ENCODE measurements around the gene PAF1. TPM values are rescaled to one million over a fixed set of nuclear protein-coding genes. Genes with fewer than 3 reads are reported as not detected.

PAF1 gene
- total RNA-seq, 1 donor, result 68.4 TPM

DNA sequence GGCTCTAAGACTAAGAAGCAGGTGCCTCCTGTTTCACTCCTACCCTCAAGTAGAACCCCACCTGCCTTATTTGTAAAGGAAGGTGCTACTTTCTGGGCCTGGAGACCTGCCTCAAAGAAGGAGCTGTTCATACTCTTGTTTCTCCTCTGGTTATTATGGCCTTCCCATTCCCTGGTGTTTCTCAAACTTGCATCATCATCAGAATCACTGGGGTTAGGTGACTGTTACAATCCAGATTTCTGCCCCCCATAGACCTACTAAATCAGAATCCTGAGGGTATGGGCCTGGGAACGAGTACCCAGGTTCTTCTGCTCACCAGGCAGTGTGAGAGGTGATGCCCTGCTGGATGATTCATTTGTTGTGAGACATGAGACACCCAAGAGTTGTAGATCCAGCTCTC lies 30.3 kb downstream of the PAF1 start:
- DNase-seq (ENCODE audit: low read depth in 2 of 3, low spot score in 2 of 3), result no peak

DNA sequence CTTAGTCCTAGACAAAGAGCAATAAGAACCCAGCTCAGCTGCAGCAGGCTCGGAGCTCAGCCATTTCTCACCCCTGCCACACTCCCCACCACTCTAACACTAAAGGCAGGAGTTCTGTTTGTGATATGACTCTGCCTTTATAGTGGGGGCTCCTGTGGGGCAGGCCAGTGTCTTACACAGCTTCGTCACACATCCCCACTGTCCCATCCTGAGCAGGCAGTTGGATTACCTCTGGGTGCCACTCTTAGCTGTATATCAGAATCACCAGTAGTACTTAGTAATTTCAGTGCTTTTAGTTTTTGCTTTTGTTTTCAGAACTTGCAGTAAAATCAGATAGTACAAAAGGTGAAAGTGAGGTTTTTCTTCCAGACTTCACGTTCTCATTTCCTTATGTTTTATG lies 31.9 kb downstream of the PAF1 start:
- no peak for DNase-seq (ENCODE audit: low read depth in 2 of 3, low spot score in 2 of 3)

DNA sequence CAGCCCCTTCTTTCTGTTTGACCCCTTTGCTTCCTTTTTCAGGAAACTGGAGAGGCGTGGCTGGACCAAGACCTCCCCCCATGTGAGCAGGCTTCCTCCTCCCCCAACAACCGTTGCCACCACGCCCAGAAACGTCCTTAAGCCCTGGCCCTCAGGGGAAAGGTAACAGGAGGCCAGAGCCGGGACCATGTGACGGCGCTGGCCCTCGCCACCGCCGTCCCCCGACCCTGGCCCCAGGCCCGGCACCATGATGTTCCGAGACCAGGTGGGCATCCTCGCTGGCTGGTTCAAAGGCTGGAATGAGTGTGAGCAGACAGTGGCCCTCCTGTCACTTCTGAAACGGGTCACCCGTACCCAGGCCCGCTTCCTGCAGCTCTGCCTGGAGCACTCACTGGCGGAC lies 34.3 kb downstream of the PAF1 start:
- no peak for DNase-seq (ENCODE audit: low read depth in 2 of 3, low spot score in 2 of 3)

DNA sequence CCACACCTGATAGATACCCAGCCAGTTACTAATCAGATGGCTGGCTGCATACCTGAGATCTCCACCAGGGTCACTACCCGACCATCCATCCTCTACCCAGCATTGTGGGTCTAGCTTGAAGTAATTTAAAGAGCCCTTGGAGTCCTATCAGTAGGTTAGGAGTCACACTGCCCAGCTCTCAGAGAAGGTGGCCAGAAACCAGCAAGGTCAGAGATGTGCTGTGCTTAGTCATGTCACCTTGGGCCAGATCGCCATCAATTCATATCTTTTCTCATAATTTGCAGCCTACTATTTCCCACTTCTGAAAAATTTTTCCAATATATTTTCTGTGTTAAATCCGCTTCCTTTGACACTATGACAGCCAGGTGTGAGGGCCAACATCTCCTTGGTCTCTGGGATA lies 34.8 kb downstream of the PAF1 start:
- no peak for DNase-seq (ENCODE audit: low read depth in 2 of 3, low spot score in 2 of 3)

DNA sequence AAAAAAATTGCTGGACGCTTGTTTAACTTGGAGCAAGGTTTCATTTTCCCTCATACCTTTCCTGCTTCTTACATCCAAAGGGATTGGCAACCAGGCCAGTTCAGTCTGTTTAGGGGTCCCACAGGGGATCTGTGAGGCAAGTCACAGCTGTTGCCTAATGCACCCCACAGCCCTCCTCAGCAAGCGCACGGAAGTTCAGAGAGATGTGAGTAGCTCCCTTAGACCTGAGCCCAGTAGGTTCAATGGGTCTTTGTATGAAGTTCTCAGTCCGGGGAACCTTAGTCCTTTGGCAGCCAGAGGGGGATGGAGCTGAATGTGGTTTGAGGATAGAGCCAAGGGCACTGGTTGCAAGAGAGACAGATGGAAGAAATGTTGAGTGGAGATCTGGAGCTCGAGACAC lies 35.7 kb downstream of the PAF1 start:
- no peak for DNase-seq (ENCODE audit: low read depth in 2 of 3, low spot score in 2 of 3)

DNA sequence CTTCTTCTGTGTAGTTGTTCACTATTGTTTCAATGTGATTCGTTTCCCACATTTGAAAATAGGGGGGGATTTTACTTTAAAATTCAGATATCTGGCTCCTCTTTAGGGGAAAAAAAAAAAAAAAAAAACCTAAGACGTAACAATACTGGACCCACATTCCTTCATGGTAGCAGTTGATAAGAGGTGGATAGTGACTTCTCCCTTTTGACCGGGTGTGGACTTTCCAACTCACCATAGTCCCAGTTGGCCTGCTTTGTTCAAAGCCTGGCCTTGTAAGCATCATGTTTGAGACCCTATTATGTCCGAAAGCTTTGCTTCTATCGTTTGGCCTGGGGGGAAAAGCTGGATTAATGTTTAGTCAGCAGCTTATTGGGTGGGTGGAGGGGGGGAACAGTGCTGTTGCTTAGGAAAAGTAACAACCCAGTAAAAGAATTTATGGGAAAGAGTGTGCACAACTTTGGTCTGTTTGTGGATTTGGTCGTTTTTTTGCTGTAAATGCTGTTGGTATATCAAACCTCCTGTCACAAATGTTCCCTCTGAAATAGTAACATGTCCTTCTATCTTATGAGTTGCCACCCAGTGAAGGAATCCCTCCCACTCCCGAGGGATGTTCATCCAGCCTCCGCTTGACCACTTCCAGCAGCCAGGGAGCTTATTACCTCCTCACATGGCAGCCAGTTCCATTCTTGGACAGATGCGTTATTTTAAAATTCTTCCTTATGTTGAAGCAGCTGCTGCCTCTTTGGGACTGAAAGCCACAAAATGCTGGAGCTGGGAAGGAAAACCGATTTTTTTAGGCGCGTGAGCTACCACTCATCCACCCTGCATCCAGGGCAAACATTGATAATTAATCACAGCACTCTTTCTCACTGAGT lies 38.3 kb downstream of the PAF1 start:
- DNase-seq (ENCODE audit: low read depth in 2 of 3, low spot score in 2 of 3), result no peak

DNA sequence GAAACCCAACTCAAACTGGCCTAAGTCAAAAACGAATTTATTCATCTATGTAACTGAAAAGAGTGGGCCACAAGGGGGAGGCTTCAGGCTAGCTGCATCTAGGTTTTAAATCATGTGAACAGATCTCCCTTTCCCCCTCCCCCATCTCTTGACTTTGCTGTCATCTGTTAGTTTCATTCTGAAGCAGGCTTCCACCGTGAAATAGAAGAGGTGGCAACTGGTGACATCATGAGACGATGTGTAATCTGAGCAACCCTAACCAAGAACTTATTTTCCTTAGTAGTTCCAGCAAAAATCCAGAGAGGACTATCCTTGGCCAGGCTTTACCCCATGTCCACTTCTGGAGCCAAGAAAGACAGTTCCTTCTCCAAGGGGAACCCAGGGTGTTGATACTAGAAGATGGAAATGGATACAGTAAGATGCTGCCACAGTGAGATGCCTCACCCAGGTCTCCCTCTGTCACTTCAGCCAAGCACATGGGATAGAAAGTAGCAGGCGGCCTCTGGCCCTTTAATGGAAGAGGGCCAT lies 39.3 kb downstream of the PAF1 start:
- DNase-seq (ENCODE audit: low read depth in 2 of 3, low spot score in 2 of 3), result peak in 2 of 3 donors; percentile 38 to 45

DNA sequence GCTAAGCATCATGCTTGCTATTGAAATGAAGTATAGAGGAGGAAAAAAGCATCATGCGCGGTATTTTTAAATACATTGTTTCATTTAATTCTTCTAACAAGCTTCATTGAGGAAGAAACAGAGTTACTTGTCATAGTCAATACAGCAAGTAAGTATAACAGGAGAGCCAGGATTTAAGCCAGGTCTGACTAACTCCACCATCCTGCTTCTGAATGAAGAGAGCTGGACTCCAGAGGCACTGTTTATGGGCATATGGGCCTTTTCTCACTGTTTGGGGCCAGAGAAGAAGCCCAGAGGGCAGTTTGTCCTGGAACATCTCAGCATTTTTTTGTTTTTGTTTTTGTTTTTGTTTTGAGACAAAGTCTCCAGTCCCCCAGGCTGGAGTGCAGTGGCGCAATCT lies 40.8 kb downstream of the PAF1 start:
- no peak for DNase-seq (ENCODE audit: low read depth in 2 of 3, low spot score in 2 of 3)

DNA sequence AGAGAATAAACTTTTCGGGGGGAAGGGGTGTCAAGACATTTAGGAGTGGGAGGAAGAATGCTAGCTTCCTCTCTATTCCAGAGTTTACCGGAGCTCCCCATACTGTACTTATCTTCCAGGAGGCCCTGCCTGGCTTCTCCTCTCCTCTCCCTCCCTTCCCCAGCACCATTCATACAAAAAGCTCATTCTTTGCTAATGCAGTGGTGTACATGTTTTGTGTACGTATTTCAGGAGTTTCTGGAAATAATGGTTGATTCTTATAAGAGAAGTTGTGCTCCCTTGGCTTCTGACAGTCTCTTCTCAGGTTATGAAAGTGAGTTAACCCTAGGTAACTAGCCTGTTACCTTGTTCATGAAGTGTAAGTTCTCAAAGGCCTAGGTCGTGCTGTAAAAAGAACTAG lies 41.6 kb downstream of the PAF1 start:
- no peak for DNase-seq (ENCODE audit: low read depth in 2 of 3, low spot score in 2 of 3)

DNA sequence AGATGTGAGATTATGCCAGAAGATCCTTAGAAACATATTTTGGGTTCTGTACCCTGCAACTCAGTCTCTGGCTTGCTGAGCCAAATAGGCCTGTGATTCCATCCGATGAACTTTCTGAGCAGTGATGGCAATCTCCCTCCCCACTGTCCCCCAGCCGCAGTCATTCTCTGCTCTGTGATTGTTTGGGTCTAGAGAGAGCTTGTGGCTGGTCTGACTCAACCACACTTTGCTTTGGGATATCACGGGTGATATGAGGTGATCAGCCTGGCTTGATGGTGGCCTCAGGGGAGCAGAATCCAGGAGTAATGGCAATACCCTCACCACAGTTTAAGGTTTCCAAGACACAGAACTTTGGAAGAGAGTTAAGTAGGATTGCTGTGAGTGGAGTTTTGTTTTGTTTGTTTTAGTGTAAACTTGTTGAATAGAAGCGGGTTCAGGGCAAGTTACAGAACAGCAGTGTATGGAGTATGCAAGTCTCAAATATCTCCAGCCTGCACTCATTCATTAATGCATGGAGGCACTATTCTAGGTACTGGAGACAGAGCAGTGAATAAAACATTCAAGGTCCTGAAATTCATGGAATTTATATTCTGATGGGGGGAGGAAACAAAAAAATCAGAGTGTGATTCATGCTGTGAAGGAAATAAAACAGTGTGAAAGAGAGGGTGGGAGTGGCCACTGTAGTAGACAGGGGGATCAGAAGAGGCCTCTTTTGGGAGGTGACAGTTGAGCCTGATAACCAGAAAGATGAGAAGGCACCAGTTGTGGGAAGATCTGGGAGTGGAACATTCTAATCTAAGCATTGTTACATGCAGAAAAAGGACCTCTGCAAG lies 43.4 kb downstream of the PAF1 start:
- DNase-seq (ENCODE audit: low read depth in 2 of 3, low spot score in 2 of 3), result no peak

DNA sequence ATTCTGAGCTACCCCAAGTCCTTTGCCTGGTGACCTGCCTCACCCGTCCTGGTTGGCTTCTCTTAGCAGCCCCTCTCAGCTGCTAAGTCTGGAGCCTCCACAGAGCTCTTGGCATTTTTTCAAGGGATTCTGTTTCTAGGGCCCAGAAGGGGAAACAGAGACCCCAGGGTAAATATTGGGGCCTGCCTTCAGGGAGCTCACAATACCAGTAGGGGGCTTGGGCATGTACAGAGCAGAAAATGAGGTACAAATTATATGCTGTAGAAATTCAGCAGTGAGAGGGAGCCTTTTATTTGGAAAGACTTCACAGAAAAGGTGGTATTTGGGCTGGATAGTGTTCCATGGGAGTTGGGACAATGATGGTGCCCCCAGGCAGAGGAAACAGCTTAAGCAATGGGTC lies 45.0 kb downstream of the PAF1 start:
- DNase-seq (ENCODE audit: low read depth in 2 of 3, low spot score in 2 of 3), result no peak

DNA sequence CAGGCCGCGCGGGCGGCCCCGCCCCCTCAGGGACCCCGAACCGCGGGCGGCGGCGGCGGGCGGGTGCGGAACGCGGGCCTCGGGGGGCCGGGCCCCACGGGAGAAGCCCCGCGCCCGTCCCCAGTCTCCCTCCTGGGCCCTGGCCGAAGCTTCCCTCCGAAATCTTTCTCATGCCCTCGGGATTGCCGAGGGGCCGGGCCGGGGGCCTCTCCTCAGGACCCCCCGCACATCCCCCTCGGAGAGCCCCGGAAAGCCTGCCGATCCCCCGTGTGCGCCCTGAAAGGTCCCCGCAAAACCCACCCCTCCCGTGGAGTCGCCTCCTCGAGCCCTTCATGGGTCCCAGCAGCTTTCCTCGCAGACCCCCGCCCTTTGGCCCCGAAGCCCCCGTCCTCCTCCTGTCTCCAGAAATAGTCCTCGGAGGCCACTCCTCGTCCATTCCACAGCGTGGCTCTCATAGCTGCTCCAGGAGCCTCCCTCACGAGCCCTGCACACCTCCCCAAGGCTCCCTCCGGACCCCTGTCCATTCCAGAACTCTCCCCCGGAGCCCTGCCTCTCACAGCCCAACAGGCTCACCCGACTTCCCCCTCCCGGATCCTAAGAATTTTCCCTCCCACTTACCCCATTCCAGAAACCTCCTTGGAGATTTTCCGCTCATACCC lies 48.1 kb downstream of the PAF1 start:
- DNase-seq (ENCODE audit: low read depth in 2 of 3, low spot score in 2 of 3), result peak in 1 of 3 donors; percentile 13

DNA sequence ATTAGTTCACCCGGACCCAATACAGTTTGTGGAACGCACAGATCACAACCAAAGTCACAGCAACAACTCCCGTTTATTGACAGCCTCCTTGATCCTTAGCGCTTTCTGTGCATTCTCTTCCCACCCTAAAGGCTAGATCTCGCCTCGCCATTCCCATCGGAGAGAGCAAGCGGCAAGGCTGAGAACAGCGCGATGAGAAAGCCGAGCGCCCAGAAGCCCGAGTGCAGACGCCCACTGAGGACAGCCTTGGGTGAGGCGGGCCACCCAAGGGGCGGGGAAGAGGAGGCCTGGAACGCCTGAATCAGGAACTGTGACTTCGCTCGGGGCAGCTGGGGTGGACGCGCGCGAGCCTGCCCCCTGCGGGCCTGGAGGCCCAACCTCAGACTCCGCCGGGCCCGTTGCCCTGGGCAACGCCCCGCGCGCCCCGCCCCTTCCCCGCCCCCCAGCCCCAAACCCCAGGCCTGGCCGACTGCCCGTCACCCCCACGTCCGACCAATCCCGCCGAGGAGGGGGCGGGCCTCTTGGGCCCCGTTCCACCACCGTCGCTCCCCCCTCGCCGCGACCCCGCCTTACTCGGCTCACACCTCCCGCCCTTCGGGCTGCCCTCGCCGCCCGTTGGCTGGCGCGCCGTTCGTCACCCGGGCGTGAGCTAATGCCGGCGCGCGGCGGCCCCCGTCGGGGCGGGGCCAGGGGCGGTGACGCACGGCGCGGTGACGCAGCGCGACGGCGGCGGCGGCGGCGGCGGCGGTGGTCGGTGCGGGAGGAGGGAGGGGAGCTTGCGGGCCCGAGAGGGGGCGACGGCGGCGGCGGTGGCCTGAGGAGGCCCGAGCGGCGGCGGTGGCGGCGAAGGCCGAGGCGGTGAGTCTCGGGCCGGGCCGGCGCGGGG lies 48.9 kb downstream of the PAF1 start, which contains the start of gene SAMD4B:
TSS of gene SAMD4B (plus strand) at position 703 of the 886 bp plus-strand sequence. CDS start 14,473 bp downstream, outside the sequence.
- DNase-seq (ENCODE audit: low read depth in 2 of 3, low spot score in 2 of 3), result peak; percentile 92 to 99 (median 99)

DNA sequence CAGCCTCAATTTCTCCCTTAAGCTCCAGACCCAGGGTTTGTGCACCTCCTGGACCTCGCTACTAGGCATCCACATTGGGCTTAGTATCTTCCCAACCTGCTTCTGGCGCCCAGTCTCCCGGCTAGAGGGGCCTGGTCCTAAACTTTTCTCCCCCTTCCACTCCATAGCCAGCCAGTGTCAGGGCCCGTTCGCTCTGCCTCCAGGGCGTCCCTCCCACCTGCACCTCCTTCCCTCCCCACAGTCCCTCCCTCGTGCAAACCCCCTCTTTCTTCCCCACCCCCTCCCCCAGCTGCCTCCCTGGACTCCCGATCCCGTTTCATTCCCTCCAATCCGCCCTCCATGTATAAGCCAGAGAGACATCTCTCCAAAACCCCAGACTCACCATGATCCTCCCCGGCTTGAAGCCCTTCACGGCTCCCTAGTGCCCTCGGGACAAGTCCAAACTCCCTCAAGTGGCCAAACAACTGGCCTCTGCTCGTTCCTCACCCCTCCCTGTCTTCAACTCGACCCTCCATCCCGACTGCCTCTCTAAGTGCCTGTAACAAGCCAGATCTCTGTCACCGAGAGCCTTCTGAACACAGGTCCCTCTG lies 49.7 kb downstream of the PAF1 start:
- no peak for DNase-seq (ENCODE audit: low read depth in 2 of 3, low spot score in 2 of 3)

DNA sequence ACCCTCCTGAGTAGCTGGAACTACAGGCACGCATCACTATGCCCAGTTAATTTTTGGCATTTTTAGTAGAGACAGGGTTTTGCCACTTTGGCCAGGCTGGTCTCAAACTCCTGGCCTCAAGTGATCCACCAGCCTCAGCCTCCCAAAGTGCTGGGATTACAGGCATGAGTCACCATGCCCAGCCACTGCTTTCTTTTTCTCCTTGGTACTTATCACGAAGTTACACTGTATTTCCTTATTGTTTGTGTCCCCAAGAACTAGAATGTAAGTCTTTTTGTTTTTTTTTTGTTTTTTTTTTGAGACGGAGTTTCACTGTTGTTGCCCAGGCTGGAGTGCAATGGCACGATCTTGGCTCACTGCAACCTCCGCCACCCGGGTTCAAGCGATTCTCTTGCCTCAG lies 50.8 kb downstream of the PAF1 start:
- peak in 2 of 3 donors; percentile 38 to 56 for DNase-seq (ENCODE audit: low read depth in 2 of 3, low spot score in 2 of 3)

DNA sequence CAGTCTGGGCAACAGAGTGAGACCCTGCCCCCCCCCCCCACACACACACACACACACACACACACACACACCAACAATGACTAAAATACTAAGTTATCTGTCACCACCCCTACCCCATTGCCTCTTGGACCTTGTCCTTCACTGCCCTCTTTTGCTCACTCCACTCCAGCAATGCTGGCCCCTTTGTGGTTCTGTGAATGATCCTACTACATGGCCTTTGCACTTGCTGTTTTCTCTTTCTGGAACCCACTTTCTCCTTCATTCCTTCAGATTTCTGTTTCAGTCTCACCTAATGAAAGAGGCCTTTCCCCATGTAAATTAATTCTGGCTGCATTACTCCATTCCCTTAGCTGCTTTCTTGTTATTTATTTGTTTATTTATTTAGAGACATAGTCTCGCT lies 51.2 kb downstream of the PAF1 start:
- no peak for DNase-seq (ENCODE audit: low read depth in 2 of 3, low spot score in 2 of 3)

DNA sequence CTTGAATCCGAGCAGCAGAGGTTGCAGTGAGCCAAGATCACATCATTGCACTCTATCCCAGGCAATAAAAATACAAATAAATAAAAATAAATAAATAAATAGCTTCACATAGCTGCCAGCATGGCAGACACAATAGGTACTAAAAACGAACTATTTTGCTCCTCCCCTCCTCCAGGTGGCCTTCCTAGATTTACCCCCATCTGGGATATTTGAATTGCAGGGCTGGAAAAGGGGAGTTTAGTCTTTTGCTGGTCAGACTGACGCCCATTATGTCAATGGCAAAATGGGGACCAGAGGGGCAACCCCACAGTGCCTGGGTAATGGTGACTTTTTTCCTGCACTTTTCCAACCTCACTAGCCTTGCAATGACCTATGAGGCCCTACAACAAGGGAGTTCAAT lies 54.4 kb downstream of the PAF1 start:
- DNase-seq (ENCODE audit: low read depth in 2 of 3, low spot score in 2 of 3), result no peak

All from hematopoietic multipotent progenitor cell (in vitro differentiated cells).